HG03280 (cell line): ENCODE results near the gene DYNAP.

Source experiments
- ATAC-seq: cut with Tn5 transposase; IDR thresholded peaks from one replicate; pipeline ENCODE4 v1.9.1; 2021; ENCODE audit warnings: mild to moderate bottlenecking, moderate library complexity; ENCODE audit not compliant: unreplicated experiment

DYNAP gene

DNA sequence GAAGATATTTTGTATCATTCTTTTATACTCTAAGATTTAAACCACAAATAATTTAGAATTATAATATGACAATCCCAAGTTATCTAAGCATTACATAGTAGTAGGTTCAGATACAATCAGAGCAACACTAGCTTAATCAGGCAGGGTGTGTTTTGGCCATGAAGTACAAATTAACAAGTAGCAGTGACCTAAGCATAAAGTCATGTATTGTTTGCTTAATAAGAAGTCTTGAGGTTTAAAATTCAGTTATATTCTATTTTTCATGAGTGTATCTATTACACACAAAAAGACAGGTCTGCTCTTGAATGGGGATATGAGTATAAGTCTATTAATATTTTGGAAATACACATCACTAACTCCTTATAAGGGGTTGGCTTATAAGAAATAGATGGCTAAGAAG, 39.9 kb downstream of the DYNAP start:
- ATAC-seq = no peak

DNA sequence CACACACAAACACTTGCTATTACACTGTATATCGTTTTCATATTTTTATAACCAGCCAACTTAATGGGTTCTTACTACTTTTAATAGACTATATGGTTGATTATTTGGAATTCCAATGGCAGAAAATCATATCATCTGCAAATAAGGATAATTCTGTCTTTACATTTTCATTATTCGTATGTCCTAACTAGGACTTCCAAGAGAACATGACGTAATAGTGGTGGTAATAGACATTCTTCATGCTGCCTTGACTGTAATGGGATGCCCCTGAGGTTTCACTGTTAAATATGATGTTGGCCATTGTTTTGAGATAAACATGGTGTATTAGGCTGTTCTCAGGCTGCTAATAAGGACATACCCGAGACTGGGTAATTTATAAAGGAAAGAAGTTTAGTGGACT, 45.2 kb downstream of the DYNAP start:
- no peak for ATAC-seq

- no peak for ATAC-seq
Observed at GRCh38 chr18:54641734-54642133, 50.7 kb downstream of the DYNAP start.

DNA sequence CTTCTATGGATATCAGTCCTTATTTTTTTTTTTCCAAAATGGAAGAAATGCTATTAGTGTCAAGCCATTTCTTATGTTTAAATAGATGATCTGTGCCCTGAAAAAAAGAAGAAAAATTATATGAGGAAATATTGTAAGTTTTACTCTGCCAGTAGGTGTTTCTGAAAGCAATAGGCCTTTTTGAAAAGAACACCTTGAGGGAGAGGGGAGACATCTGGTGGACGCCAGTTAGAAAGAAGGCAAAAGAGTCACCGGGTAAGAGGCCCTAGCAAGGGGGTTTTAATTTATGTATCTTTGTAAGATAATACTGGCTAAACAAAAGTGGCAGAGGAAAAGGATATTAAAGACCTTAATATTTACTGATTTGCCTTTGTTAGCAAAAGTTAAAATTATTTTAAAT, 56.1 kb downstream of the DYNAP start:
- ATAC-seq = no peak
